HG03196 (cell line): ENCODE data around the gene NOL4L.
"Not testable (repeated sequence)": the region's sequence is repeated elsewhere in the genome, so short reads cannot be mapped to it uniquely, and the experiment has no call there.

Source experiments
- ATAC-seq: cut with Tn5 transposase; IDR thresholded peaks from one replicate; pipeline ENCODE4 v1.9.1; 2021; ENCODE audit not compliant: unreplicated experiment

The NOL4L gene

DNA sequence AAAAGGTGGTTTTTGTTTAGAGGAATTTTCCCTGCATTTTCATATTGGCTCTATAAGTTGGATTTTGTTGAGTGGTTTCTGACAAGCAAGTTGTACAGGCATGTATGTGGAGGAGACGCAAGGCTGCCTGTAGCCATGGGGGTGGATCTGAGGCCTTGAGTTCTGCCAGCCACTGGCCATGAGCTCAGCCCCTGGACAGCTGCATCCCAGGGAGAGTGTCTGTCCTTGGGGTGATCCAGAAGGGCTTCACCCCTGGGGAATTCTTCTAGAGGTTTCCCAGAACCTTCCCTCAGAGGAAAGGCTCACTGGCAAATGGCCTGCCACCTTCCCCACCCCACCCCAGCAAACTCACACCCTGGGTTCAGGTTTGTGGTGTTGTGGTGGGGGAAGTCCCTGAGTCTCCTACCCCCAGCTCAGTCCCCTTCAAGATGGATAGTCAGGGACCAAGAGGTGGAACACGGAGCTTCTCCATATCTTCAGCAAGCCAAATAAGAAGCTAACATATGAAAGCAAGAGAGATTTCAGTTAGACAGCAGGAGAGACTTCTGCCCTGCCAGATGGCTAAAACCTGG, 11.6 kb upstream of the NOL4L start:
- no peak for ATAC-seq

DNA sequence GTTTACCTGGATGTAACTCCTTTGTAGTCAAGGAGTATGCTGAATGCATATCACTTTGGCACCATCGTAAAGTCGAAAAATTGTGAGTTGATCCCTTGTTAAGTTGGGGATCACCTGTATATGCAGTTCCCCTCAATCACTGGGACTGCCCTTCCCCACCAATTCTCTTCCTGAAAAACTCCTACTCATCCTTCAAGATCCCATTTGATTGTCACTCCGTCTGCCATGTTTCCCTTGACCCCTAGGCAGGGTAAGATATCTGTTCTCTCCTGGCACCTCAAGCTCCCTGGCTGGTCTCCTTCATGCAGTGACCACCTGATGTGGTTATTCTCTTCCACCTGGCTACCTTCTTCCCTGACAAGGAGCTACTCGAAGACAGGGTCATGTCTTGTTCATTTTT, 10.0 kb upstream of the NOL4L start:
- no peak for ATAC-seq

DNA sequence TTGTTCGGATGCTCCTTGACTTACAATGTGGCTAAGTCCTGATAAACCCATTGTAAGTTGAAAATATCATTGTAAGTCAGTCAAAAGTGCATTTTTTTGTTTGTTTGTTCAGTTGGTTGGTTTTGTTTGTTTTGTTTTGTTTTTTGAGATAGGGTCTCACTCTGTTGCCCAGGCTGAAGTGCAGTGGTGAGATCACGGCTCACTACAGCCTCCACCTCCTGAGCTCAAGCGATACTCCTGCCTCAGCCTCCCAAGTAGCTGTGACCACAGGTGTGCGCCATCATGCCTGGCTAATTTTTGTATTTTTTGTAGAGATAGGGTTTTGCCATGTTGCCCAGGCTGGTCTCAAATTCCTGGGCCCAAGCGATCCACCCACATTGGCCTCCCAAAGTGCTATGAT, 9.5 kb upstream of the NOL4L start:
- ATAC-seq = not testable (repeated sequence)

DNA sequence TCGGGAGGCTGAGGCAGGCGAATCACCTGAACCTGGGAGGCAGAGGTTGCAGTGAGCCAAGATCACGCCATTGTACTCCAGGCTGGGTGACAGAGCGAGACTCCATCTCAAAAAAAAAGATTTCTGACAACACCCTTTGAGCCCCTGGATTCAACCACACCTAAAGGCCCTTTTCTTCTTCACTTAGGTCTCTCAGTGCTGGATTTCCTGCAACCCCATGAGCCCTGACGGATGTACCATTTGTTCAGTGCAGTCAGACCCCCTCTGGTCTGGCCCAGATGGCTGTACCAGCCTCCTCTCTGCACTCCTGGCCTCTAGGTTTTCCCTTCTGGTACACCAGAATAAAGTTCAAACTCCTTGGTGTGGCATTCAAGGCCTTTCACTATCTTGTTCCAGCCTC, 9.1 kb upstream of the NOL4L start:
- no peak for ATAC-seq

DNA sequence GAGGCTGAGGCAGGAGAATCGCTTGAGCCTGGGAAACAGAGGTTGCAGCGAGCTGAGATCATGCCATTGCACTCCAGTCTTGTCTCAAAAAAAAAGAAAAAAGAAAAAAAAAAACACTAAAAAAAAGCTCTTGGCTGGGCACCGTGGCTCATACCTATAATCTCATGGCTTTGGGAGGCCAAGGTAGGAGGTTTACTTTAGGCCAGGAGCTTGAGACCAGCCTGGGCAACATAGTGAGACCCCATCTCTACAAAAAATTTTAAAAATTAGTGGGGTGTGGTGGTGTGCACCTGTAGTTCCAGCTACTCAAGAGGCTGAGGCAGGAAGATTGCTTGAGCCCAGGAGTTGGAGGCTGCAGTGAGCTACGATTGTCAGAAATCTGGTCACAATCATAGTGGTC, 7.5 kb upstream of the NOL4L start:
- ATAC-seq = not testable (repeated sequence)

DNA sequence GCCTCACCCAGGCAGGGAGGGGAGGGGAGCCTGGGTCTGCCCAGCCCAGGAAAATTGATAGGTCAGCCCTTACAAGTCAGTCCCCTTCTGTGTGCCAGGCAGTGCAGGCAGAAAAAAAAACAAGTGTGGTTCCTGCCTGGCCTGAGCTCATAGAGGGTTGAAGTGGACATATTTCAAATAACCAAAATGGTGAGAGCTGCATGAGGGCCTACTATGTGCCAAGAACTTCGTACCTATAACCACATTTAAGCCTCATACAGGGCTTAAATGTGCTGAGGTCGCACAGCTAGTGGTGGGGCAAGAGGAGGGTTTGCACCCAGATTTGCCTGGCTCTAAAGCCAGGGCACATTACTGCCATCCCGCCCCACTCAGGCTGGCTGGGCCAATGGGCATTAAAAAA, 6.9 kb upstream of the NOL4L start:
- no peak for ATAC-seq

DNA sequence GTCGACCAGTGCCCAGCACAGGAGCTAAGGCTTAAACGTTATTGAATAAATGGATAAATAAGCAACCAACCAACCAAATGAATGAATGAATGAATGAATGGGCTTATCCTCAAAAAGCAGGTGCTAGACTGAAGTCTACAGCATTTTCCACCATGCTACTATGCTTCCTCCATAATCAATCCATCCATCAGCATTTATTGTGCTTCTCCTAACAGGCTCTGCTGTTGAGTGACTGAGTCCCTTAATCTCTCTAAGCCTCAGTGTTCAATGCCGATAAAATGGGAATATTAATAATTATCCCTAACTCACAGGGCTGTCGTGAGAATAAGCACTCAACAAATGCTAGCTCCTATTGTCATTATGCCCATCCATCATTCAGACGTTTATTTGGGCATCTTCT, 4.6 kb upstream of the NOL4L start:
- no peak for ATAC-seq

DNA sequence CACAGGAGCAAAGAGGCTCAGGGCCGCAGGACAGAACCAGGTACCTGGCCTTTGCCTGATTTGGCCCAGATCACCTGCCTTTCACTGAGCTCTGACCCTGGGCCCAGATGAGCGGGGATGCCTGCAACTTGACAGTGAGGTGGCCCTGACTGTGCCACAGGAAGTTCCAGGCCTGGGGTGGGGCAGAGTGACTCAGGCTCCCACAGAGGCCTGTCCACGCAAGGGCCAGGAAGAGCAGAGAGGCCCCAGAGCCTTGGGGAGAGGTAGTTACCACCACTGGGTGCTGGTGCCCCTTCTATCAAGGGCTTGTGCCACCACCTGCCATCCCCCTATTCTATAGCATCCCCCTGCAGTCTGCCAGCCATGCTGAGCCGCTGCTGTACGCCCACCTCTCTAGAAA, 4.1 kb upstream of the NOL4L start:
- ATAC-seq = no peak

- ATAC-seq = no peak
Observed at GRCh38 chr20:32588040-32588439, 2.9 kb upstream of the NOL4L start.

GRCh38 chr20:32586291-32586690, 1.2 kb upstream of the NOL4L start:
- ATAC-seq = no peak

- no peak for ATAC-seq
Observed at GRCh38 chr20:32585586-32586127, 524 bp upstream of the NOL4L start.

- no peak for ATAC-seq
Observed at GRCh38 chr20:32583581-32584070, 1.5 kb downstream of the NOL4L start.

GRCh38 chr20:32582659-32583580, 2.2 kb downstream of the NOL4L start:
- no peak for ATAC-seq

DNA sequence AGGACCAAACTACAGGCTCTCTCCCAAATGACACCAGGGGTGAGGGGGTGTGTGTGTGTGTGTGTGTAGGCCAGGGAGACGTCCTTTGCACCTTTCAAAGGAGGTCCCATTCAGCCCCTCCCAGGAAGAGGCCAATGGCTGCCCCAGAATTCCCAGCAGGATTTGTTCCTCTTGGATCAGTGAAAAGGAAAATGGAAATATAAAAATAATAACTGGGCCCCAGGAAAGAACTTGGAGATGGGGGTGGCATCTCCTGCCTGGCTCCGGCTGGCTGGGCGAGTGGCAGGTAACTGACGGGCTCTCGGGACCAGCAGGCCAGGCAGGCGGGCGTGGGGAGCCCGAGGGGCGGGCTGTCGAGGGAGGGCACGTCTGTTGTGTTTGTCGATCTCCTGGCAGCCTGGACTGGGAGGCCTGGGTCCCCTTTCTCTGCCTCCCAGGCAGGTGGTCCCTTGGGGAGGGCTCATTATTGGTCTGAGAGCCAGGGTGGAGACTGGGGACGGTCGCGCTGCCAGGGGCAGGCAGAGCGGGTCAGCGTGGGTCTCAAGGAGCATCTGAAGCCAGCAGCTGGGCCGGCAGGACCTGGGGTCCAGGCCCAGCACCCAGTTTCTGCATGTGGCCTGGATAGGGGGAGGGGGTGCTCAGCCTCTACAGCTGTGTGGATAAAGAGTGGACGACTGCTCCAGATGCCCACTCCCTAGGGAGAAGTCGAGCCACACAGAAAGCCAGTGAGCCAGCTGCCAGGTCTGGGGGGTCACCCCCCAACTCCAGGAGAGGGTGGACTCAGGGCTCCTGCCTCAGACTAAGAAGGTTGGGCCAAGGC, 3.1 kb downstream of the NOL4L start:
- ATAC-seq = no peak

DNA sequence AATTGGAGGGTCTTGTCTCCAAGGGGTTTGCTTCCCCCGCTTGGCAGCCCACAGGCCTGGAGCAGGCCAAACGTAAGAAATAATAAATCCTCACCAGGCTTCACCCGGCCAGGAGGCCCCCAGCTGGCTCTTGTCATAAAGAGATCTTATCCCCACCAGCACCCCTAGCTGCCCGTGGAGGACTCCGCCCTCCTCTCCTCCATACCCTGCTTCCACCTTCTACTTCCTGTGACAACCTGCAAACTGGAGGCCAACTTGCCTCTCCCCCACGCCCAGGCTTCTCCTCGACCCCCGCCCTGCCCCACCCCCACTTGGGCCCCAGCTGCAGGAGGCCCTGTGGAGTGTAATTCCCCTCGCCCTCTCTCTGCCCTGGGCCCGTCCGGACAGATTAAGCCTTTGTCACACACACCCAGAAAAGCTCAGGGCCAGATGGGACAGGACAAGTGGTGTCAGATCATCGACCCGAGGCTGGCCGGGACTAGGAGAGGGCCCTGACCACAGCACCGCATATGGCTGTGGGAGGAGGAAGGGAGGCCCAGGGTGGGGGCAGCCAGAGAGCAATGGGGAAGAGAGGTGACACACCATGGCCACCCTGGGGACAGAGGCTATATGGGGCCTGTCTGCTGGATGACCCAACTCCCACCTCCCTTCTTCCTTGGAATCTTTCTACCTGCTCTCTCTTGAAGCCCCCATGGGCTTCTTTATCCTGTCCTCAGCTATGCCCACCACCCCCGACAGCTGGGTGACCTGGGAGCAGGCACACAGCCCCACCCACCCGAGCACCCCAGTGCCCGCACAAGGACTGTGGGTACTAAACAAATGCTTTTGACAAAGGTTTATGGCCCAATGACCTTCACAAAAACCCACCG, 3.9 kb downstream of the NOL4L start:
- no peak for ATAC-seq

- no peak for ATAC-seq
Observed at GRCh38 chr20:32580219-32580969, 4.7 kb downstream of the NOL4L start.

- ATAC-seq = no peak
Observed at GRCh38 chr20:32578840-32579390, 6.2 kb downstream of the NOL4L start.

DNA sequence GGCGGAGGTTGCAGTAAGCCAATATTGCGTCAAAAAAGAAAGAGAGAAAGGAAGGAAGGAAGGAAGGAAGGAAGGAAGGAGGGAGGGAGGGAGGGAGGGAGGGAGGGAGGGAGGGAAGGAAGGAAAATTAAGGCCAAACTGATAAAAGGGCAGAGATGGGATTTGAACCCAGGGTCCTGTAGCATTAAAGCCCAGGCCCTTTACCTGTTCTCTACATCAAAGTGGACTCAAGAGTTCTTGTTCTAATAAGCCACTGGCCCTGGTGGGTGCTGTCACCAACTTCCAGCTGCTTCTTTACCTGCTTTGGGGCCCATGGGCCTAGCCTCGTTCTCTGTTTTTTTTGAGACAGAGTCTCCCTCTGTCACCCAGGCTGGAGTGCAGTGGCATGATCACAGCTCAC, 7.1 kb downstream of the NOL4L start:
- ATAC-seq = not testable (repeated sequence)

DNA sequence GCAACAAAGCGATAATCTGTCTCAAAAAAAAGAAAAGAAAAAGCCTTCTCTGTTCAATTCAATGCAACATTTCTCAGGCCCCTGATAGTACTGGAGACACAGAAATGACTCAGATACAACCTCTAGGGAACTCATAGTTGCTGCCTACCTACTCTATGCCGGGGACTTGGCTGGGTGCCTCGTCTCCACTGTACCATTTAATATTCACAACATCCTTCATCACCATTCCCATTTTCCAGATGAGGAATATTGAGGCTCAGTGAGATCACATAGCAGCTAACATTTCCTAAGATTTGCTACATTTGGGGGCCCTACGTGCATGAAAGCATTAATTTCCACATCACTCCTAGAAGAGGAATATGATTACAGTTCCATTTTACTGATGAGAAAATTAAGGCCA, 7.5 kb downstream of the NOL4L start:
- ATAC-seq = no peak
